Osteoblast (primary cell): ENCODE measurements around the gene TMEM38B. TPM values are rescaled to one million over a fixed set of nuclear protein-coding genes. Genes with fewer than 3 reads are reported as not detected.

Source experiments
- DNase-seq: peaks from one replicate; pipeline ENCODE4 v3.0.0; 2011; ENCODE audit warnings: low spot score, mixed read lengths; ENCODE audit not compliant: insufficient read length; ENCODE audit errors: missing footprints
- H2AFZ ChIP-seq: 2 replicates; pipeline ENCODE4 v1.6.0; 2011; ENCODE audit warnings: mild to moderate bottlenecking, low read length
- H3K27ac ChIP-seq: 2 replicates; pipeline ENCODE4 v1.5.1; 2011; ENCODE audit warnings: mild to moderate bottlenecking, low read depth, low read length, moderate library complexity
- H3K27me3 ChIP-seq: 2 replicates; pipeline ENCODE4 v1.6.0; 2012; ENCODE audit warnings: mild to moderate bottlenecking, control low read depth, inconsistent platforms, low read length, moderate library complexity; ENCODE audit not compliant: insufficient read depth
- H3K36me3 ChIP-seq: 2 replicates; pipeline ENCODE4 v1.5.1; 2011; ENCODE audit warnings: mild to moderate bottlenecking, low read length, control low read depth, moderate library complexity; ENCODE audit not compliant: insufficient read depth
- H3K4me1 ChIP-seq: 2 replicates; pipeline ENCODE4 v1.5.1; 2011; ENCODE audit warnings: mild to moderate bottlenecking, low read length, control low read depth, moderate library complexity; ENCODE audit not compliant: insufficient read depth
- H3K4me2 ChIP-seq: 2 replicates; pipeline ENCODE4 v1.6.0; 2011; ENCODE audit warnings: mild to moderate bottlenecking, low read length; ENCODE audit not compliant: insufficient read depth
- H3K4me3 ChIP-seq: fragments of 200-600 bp; sonication (generic); 3 replicates; pipeline ENCODE4 v1.5.1; 2012; ENCODE audit warnings: mild to moderate bottlenecking, low read length, inconsistent platforms; ENCODE audit not compliant: insufficient read depth
- H3K79me2 ChIP-seq: 2 replicates; pipeline ENCODE4 v1.6.0; 2012; ENCODE audit warnings: mild to moderate bottlenecking, low read length, control low read depth, inconsistent platforms; ENCODE audit not compliant: insufficient read depth
- H3K9me3 ChIP-seq: 2 replicates; pipeline ENCODE4 v1.5.1; 2011; ENCODE audit warnings: low read depth, low read length, control low read depth
- H4K20me1 ChIP-seq: 2 replicates; pipeline ENCODE4 v1.6.0; 2012; ENCODE audit warnings: mild to moderate bottlenecking, low read length, control low read depth; ENCODE audit not compliant: insufficient read depth
- CTCF ChIP-seq: IDR thresholded peaks from 2 replicates; pipeline ENCODE4 v1.5.1; 2011; ENCODE audit warnings: mild to moderate bottlenecking, low read depth, low read length, moderate library complexity; ENCODE audit errors: extremely low read depth
- total RNA-seq: library from RNA; depleted of rRNA; stranded (reverse); fragments of >200 nt; gene quantifications from 2 replicates; pipeline ENCODE4 v1.2.3, GENCODE V29; 2012

The TMEM38B gene
- total RNA-seq, 1 donor = 22.4 TPM

GRCh38 chr9:105816202-105816744 lies 121.9 kb downstream of the TMEM38B start:
- no peak for TF ChIP-seq CTCF
- no peaks in the 10 kb centered on the region for H3K4me1 ChIP-seq
- no peak for DNase-seq
- H3K79me2 ChIP-seq = no peaks in the 10 kb centered on the region
- no peaks in the 10 kb centered on the region for H4K20me1 ChIP-seq
- no peaks in the 10 kb centered on the region for H3K9me3 ChIP-seq
- no peaks in the 10 kb centered on the region for H3K36me3 ChIP-seq
- H2AFZ ChIP-seq = no peak overlapping the region
- no peaks in the 10 kb centered on the region for H3K27me3 ChIP-seq
- H3K4me2 ChIP-seq = no peak overlapping the region
- H3K4me3 ChIP-seq = no peak overlapping the region
- no peak overlapping the region for H3K27ac ChIP-seq

DNA sequence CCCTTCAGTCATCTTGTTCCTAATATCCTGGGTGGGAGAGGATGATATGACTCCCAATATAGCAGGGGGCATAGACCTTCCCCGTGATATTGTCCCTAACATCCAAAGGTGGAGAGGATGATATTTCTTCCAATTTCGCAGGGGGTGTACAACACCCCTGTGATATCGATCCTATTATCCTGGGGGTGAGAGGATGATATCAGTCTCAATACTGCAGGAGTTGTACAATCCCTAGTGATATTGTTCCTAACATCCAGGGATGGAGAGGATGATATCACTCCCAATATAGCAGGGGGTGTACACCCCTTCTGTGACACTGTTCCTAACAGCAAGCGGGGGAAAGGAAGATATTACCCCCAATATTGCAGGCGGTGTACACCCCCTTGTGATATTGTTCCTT lies 122.6 kb downstream of the TMEM38B start:
- no peaks in the 10 kb centered on the region for H3K9me3 ChIP-seq
- no peak overlapping the region for H3K4me2 ChIP-seq
- H2AFZ ChIP-seq = no peak overlapping the region
- no peaks in the 10 kb centered on the region for H3K4me1 ChIP-seq
- no peaks in the 10 kb centered on the region for H3K27me3 ChIP-seq
- TF ChIP-seq CTCF = no peak
- no peak for DNase-seq
- H4K20me1 ChIP-seq = no peaks in the 10 kb centered on the region
- H3K4me3 ChIP-seq = no peak overlapping the region
- no peak overlapping the region for H3K27ac ChIP-seq
- no peaks in the 10 kb centered on the region for H3K79me2 ChIP-seq
- no peaks in the 10 kb centered on the region for H3K36me3 ChIP-seq

GRCh38 chr9:105818903-105819302 lies 124.6 kb downstream of the TMEM38B start:
- Histone ChIP-seq H2AFZ (no peak overlapping the region), H3K4me2 (no peak overlapping the region), H4K20me1 (no peaks in the 10 kb centered on the region), H3K36me3 (no peaks in the 10 kb centered on the region), H3K27ac (no peak overlapping the region), H3K9me3 (no peaks in the 10 kb centered on the region), H3K27me3 (no peaks in the 10 kb centered on the region), H3K4me1 (no peaks in the 10 kb centered on the region), H3K4me3 (no peak overlapping the region), H3K79me2 (no peaks in the 10 kb centered on the region)
- TF ChIP-seq CTCF = no peak
- no peak for DNase-seq

GRCh38 chr9:105822814-105823213 lies 128.5 kb downstream of the TMEM38B start:
- Histone ChIP-seq H3K27ac (no peak overlapping the region), H3K27me3 (no peaks in the 10 kb centered on the region), H3K79me2 (no peaks in the 10 kb centered on the region), H3K4me3 (no peak overlapping the region), H2AFZ (no peak overlapping the region), H3K36me3 (no peaks in the 10 kb centered on the region), H3K9me3 (no peaks in the 10 kb centered on the region), H4K20me1 (no peaks in the 10 kb centered on the region), H3K4me1 (no peaks in the 10 kb centered on the region), H3K4me2 (no peak overlapping the region)
- TF ChIP-seq CTCF = no peak
- no peak for DNase-seq

Other genes with a start within 250 kb of the TMEM38B start
- 6.5 and 7.1 TPM in 2 replicates for gene FSD1L, start 246.5 kb upstream of the TMEM38B start, total RNA-seq
- gene FKTN, start 136.4 kb upstream of the TMEM38B start, total RNA-seq = 21.0 and 21.5 TPM in 2 replicates
- 0.36 and 0.59 TPM in 2 replicates for gene TAL2, start 32.1 kb upstream of the TMEM38B start, total RNA-seq